Transverse colon (tissue), 4 donors: ENCODE data around the gene ATG9B.

Source experiments
- CTCF ChIP-seq, 5 experiments: fragments of 200-600 bp in 3 of 5; fragments of 450-650 bp in 2 of 5; sonication (generic) in 3 of 5; IDR thresholded peaks; 1 replicate in 2 of 5; 2 replicates in 3 of 5; pipeline ENCODE4 v1.5.1; 2016 to 2017; ENCODE audit warnings: antibody characterized with exemption in 5 of 5, inconsistent platforms in 3 of 5, mild to moderate bottlenecking in 2 of 5, moderate library complexity in 1 of 5
- POLR2AphosphoS5 ChIP-seq, 3 donors: sonication (generic); formaldehyde crosslinking; IDR thresholded peaks; one replicate each; pipeline ENCODE4 v1.6.1; 2016; ENCODE audit warnings: antibody characterized with exemption in 3 of 3

GRCh38 chr7:151014950-151015349, 9.3 kb downstream of the ATG9B start:
- TF ChIP-seq CTCF (IDR thresholded peaks at IDR 0.05), result no peak
- peak in 1 of 3 donors; percentile 6 for TF ChIP-seq POLR2AphosphoS5 (IDR thresholded peaks at IDR 0.05)
